HG02884 (cell line): ENCODE measurements around the gene MESD.
A peak's percentile ranks its signal among the peaks of the same experiment; 100 is the strongest.

Experiments used
- ATAC-seq: cut with Tn5 transposase; IDR thresholded peaks from one replicate; pipeline ENCODE4 v1.9.1; 2021; ENCODE audit warnings: mild to moderate bottlenecking, moderate library complexity; ENCODE audit not compliant: unreplicated experiment

MESD gene

GRCh38 chr15:80989518-80990478, at the start of gene MESD:
Gene MESD, minus strand, starts transcription at chr15:80989819. Its CDS starts 28 bp downstream, at chr15:80989791.
- ATAC-seq = peak; percentile 93

GRCh38 chr15:81038975-81039607, 49.5 kb upstream of the MESD start:
- no peak for ATAC-seq

GRCh38 chr15:81037952-81038743, 48.5 kb upstream of the MESD start:
- no peak for ATAC-seq

GRCh38 chr15:81033508-81033907, 43.9 kb upstream of the MESD start:
- no peak for ATAC-seq

GRCh38 chr15:81032818-81033217, 43.2 kb upstream of the MESD start:
- ATAC-seq = no peak

GRCh38 chr15:81032355-81032754, 42.7 kb upstream of the MESD start:
- ATAC-seq = no peak

GRCh38 chr15:81031203-81031602, 41.6 kb upstream of the MESD start:
- ATAC-seq = no peak

- ATAC-seq = no peak
These were observed 40.7 kb upstream of the MESD start for GRCh38 chr15:81030301-81030750.

GRCh38 chr15:81029414-81030300, 40.0 kb upstream of the MESD start:
- ATAC-seq = no peak

- no peak for ATAC-seq
These were observed 37.4 kb upstream of the MESD start for GRCh38 chr15:81026836-81027599.

- ATAC-seq = no peak
These were observed 36.2 kb upstream of the MESD start for GRCh38 chr15:81025721-81026370.

GRCh38 chr15:81024936-81025335, 35.3 kb upstream of the MESD start:
- ATAC-seq = no peak

- ATAC-seq = no peak
These were observed 34.8 kb upstream of the MESD start for GRCh38 chr15:81024265-81024872.

GRCh38 chr15:81023483-81024264, 34.1 kb upstream of the MESD start:
- peak; percentile 84 for ATAC-seq

- no peak for ATAC-seq
These were observed 31.7 kb upstream of the MESD start for GRCh38 chr15:81021321-81021720.

GRCh38 chr15:81018197-81018596, 28.6 kb upstream of the MESD start:
- no peak for ATAC-seq

- no peak for ATAC-seq
These were observed 27.0 kb upstream of the MESD start for GRCh38 chr15:81016489-81017068.
